ENCODE data around the gene CES4A. TPM values are rescaled to one million over a fixed set of nuclear protein-coding genes. Genes with fewer than 3 reads are reported as not detected.

CES4A gene
- total and polyA plus RNA-seq, 9 of the 15 experiments (the other 6 are each of a cell fraction or from before 2014, with no cell fraction given), result 0.09 to 0.13 (median 0.11) TPM; not detected in 6

DNA sequence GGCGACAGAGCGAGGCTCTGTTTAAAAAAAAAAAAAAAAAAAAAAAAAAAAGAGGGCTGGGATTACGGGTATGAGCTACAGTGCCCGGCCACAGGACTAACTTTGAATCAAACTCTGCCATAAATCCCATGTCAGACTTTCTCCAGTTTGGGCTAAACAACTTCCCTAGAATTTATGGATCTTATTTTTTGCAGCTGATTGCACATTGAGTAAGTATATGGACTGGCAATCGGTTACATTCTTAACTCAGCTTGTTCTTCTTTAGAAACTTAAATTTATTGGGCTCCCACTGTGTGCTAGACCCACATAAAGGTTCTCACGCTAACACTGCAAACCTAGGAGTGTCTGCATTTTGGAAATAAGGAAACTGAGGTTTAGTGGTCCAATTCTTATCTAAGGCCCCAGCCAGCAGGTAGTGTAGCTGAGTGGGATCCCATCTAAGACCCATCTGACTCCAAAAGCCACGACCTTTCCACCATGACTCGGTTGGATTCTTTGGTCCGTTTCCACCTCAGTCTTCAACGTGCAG is 39.8 kb downstream of the CES4A start (continued):
- TF ChIP-seq SRSF1 (IDR thresholded peaks at IDR 0.05; ENCODE audit: low read depth, low read length) (no peak), RFX7 (CRISPR knock-in tag; IDR thresholded peaks at IDR 0.05) (no peak), NFE2 (IDR thresholded peaks at IDR 0.05; ENCODE audit: low read depth) (peak; percentile 53; the same call in 1 of the 2 replicates), SMARCB1 (IDR thresholded peaks at IDR 0.05; ENCODE audit: insufficient read length, low read depth) (no peak), CXXC5 (CRISPR knock-in tag; IDR thresholded peaks at IDR 0.05) (no peak), JUNB (CRISPR knock-in tag; conservative IDR thresholded peaks at IDR 0.05) (no peak), BCOR (IDR thresholded peaks at IDR 0.05) (no peak), ZC3H4 (CRISPR knock-in tag; IDR thresholded peaks at IDR 0.05; ENCODE audit: borderline replicate concordance) (0 out of 2 replicates have a peak, but pooled peaks have one; percentile 22), MXI1 (IDR thresholded peaks at IDR 0.05; ENCODE audit: low read depth, low read length) (no peak), ZNF766 (CRISPR knock-in tag; conservative IDR thresholded peaks at IDR 0.05) (no peak), SREBF2 (CRISPR knock-in tag; IDR thresholded peaks at IDR 0.05) (no peak), POLR2AphosphoS5 (IDR thresholded peaks at IDR 0.05; ENCODE audit: control insufficient read depth, insufficient read depth, low read depth, low read length) (no peak), TFAM (CRISPR knock-in tag; conservative IDR thresholded peaks at IDR 0.05) (no peak), BACH1 (tag; IDR thresholded peaks at IDR 0.05) (no peak)
- TF ChIP-seq, protein P1, sequence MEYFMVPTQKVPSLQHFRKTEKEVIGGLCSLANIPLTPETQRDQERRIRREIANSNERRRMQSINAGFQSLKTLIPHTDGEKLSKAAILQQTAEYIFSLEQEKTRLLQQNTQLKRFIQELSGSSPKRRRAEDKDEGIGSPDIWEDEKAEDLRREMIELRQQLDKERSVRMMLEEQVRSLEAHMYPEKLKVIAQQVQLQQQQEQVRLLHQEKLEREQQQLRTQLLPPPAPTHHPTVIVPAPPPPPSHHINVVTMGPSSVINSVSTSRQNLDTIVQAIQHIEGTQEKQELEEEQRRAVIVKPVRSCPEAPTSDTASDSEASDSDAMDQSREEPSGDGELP (CRISPR knock-in tag; IDR thresholded peaks at IDR 0.05; ENCODE audit: borderline replicate concordance), result no peak
- TF ChIP-seq, protein P2, sequence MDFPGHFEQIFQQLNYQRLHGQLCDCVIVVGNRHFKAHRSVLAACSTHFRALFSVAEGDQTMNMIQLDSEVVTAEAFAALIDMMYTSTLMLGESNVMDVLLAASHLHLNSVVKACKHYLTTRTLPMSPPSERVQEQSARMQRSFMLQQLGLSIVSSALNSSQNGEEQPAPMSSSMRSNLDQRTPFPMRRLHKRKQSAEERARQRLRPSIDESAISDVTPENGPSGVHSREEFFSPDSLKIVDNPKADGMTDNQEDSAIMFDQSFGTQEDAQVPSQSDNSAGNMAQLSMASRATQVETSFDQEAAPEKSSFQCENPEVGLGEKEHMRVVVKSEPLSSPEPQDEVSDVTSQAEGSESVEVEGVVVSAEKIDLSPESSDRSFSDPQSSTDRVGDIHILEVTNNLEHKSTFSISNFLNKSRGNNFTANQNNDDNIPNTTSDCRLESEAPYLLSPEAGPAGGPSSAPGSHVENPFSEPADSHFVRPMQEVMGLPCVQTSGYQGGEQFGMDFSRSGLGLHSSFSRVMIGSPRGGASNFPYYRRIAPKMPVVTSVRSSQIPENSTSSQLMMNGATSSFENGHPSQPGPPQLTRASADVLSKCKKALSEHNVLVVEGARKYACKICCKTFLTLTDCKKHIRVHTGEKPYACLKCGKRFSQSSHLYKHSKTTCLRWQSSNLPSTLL (IDR thresholded peaks at IDR 0.05), result no peak
- TF ChIP-seq, protein P3, sequence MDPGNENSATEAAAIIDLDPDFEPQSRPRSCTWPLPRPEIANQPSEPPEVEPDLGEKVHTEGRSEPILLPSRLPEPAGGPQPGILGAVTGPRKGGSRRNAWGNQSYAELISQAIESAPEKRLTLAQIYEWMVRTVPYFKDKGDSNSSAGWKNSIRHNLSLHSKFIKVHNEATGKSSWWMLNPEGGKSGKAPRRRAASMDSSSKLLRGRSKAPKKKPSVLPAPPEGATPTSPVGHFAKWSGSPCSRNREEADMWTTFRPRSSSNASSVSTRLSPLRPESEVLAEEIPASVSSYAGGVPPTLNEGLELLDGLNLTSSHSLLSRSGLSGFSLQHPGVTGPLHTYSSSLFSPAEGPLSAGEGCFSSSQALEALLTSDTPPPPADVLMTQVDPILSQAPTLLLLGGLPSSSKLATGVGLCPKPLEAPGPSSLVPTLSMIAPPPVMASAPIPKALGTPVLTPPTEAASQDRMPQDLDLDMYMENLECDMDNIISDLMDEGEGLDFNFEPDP (CRISPR knock-in tag; IDR thresholded peaks at IDR 0.05), result no peak
- TF ChIP-seq, protein P4, sequence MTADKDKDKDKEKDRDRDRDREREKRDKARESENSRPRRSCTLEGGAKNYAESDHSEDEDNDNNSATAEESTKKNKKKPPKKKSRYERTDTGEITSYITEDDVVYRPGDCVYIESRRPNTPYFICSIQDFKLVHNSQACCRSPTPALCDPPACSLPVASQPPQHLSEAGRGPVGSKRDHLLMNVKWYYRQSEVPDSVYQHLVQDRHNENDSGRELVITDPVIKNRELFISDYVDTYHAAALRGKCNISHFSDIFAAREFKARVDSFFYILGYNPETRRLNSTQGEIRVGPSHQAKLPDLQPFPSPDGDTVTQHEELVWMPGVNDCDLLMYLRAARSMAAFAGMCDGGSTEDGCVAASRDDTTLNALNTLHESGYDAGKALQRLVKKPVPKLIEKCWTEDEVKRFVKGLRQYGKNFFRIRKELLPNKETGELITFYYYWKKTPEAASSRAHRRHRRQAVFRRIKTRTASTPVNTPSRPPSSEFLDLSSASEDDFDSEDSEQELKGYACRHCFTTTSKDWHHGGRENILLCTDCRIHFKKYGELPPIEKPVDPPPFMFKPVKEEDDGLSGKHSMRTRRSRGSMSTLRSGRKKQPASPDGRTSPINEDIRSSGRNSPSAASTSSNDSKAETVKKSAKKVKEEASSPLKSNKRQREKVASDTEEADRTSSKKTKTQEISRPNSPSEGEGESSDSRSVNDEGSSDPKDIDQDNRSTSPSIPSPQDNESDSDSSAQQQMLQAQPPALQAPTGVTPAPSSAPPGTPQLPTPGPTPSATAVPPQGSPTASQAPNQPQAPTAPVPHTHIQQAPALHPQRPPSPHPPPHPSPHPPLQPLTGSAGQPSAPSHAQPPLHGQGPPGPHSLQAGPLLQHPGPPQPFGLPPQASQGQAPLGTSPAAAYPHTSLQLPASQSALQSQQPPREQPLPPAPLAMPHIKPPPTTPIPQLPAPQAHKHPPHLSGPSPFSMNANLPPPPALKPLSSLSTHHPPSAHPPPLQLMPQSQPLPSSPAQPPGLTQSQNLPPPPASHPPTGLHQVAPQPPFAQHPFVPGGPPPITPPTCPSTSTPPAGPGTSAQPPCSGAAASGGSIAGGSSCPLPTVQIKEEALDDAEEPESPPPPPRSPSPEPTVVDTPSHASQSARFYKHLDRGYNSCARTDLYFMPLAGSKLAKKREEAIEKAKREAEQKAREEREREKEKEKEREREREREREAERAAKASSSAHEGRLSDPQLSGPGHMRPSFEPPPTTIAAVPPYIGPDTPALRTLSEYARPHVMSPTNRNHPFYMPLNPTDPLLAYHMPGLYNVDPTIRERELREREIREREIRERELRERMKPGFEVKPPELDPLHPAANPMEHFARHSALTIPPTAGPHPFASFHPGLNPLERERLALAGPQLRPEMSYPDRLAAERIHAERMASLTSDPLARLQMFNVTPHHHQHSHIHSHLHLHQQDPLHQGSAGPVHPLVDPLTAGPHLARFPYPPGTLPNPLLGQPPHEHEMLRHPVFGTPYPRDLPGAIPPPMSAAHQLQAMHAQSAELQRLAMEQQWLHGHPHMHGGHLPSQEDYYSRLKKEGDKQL (CRISPR knock-in tag; IDR thresholded peaks at IDR 0.05; ENCODE audit: borderline replicate concordance), result 0 out of 2 replicates have a peak, but pooled peaks have one; percentile 48

All from K562 (cell line).